Nephron progenitor cell (in vitro differentiated cells): ENCODE measurements around the gene SIAH1.
"Not testable (repeated sequence)": the region's sequence is repeated elsewhere in the genome, so short reads cannot be mapped to it uniquely, and the experiment has no call there.

ENCODE experiments used
- DNase-seq: peaks from one replicate; pipeline ENCODE4 v3.0.0; 2021
- H3K27ac Mint-ChIP-seq: 2 replicates; pipeline ENCODE4 v1.8.0; 2021; ENCODE audit warnings: mild to moderate bottlenecking, moderate library complexity, mixed read lengths
- H3K27me3 Mint-ChIP-seq: 2 replicates; pipeline ENCODE4 v1.8.0; 2021; ENCODE audit warnings: mild to moderate bottlenecking, low read depth, mixed read lengths; ENCODE audit not compliant: poor library complexity
- H3K36me3 Mint-ChIP-seq: 2 replicates; pipeline ENCODE4 v1.8.0; 2021; ENCODE audit warnings: low read depth, mixed read lengths
- H3K4me1 Mint-ChIP-seq: 2 replicates; pipeline ENCODE4 v1.8.0; 2021; ENCODE audit warnings: mixed read lengths
- H3K4me3 Mint-ChIP-seq: 2 replicates; pipeline ENCODE4 v1.8.0; 2021; ENCODE audit warnings: mild to moderate bottlenecking, moderate library complexity, mixed read lengths
- H3K9me3 Mint-ChIP-seq: 2 replicates; pipeline ENCODE4 v1.8.0; 2021; ENCODE audit warnings: mild to moderate bottlenecking, moderate library complexity, mixed read lengths
- TF ChIP-seq, protein P1 (sequence below): fragments of 200-600 bp; sonication (generic); IDR thresholded peaks from 2 replicates; pipeline ENCODE4 v1.5.0; 2021; ENCODE audit warnings: antibody characterized with exemption

Gene SIAH1

GRCh38 chr16:48356633-48357376, 28.4 kb downstream of the SIAH1 start:
- peaks cover 18% of the 10 kb centered on the region for H3K4me1 Mint-ChIP-seq
- peak overlapping the region; percentile 69 for H3K27ac Mint-ChIP-seq
- H3K9me3 Mint-ChIP-seq: no peaks in the 10 kb centered on the region
- DNase-seq: no peak
- no peak overlapping the region for H3K4me3 Mint-ChIP-seq
- H3K36me3 Mint-ChIP-seq: peaks cover 62% of the 10 kb centered on the region
- TF ChIP-seq, protein P1, sequence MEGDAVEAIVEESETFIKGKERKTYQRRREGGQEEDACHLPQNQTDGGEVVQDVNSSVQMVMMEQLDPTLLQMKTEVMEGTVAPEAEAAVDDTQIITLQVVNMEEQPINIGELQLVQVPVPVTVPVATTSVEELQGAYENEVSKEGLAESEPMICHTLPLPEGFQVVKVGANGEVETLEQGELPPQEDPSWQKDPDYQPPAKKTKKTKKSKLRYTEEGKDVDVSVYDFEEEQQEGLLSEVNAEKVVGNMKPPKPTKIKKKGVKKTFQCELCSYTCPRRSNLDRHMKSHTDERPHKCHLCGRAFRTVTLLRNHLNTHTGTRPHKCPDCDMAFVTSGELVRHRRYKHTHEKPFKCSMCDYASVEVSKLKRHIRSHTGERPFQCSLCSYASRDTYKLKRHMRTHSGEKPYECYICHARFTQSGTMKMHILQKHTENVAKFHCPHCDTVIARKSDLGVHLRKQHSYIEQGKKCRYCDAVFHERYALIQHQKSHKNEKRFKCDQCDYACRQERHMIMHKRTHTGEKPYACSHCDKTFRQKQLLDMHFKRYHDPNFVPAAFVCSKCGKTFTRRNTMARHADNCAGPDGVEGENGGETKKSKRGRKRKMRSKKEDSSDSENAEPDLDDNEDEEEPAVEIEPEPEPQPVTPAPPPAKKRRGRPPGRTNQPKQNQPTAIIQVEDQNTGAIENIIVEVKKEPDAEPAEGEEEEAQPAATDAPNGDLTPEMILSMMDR: no peak
- no peaks in the 10 kb centered on the region for H3K27me3 Mint-ChIP-seq

DNA sequence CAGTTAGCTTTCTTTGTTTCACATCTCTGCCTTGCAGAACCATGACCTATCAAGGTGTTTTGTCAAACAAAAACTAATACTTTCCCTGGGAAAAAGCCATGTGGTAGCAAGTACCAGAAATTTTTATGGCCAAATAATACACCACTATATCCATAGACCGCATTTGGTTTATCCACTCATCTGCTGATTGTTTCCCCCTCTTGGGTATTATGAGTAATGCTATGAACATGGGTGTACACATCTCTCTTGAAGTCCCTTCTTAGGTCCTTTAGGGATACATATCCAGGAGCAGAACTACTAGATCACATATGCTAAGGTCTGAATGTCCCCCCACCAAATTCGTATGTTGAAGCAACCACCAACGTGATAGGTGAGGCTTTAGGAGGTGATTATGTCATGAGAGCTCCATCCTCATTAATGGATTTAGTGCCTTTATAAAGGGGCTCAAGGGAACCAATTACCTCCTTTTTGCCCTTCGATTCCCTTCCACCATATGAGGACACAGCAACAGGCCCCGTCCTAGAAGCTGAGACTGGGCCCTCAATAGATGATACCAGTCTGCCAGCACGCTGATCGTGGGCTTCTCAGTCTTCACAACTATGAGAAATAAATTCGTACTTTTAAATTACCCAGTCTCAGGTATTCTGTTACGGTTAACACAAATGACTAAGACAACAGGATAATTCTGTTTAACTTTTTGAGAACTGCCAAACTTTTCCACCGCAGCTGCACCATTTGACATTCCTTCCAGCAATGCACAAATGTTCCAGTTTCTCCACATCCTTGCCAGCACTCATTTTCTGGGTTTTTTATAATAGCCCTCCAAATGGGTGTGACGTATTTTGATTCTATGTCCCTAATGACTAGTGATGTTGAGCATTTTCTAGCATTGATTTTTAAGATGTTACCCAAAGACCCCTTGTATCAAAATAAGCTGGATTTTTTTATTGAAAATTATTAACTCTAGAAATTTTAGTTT, 30.0 kb downstream of the SIAH1 start:
- Mint-ChIP-seq H3K36me3 (peaks cover 62% of the 10 kb centered on the region), H3K27me3 (no peaks in the 10 kb centered on the region), H3K4me3 (no peak overlapping the region), H3K27ac (no peak overlapping the region), H3K9me3 (no peaks in the 10 kb centered on the region), H3K4me1 (peaks cover 3% of the 10 kb centered on the region)
- TF ChIP-seq, protein P1: no peak
- no peak for DNase-seq

- not testable (repeated sequence) for H3K27ac Mint-ChIP-seq, H3K27me3 Mint-ChIP-seq, H3K9me3 Mint-ChIP-seq, H3K4me1 Mint-ChIP-seq, DNase-seq, H3K4me3 Mint-ChIP-seq
- peaks cover 62% of the 10 kb centered on the region for H3K36me3 Mint-ChIP-seq
These were observed 30.8 kb downstream of the SIAH1 start for GRCh38 chr16:48354385-48354784.

DNA sequence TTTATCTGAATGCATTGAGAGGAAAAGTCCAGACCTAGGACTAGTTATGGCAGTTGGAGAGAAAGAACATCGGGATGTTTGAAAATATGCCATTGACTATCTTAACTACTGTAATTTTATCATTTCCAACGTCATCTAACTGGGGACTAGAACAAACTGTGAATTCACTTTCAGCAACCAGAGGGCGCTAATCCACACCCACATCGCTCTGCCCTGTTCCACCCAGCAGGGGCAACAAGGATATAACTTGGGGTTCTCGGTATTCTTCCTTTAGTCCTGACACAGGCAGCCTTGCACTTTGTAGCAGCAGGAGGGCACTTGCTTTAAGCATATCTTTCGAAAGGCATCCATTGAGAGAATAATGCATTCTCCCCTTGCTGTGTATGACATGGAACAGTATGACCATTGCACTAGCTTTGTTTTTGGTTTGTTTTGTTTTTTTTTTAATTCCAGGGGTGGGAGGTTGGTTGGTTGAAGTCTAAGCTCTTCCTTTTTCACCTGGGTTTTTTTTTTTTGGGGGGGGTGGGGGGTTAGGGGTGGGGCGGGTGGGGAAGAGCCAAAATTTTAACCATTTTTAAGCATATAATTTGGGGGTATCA, 31.5 kb downstream of the SIAH1 start:
- DNase-seq: peak; percentile 50
- no peaks in the 10 kb centered on the region for H3K4me1 Mint-ChIP-seq
- TF ChIP-seq, protein P1: peak; percentile 76

GRCh38 chr16:48352648-48353390, 32.4 kb downstream of the SIAH1 start:
- H3K27ac Mint-ChIP-seq: no peak overlapping the region
- no peaks in the 10 kb centered on the region for H3K9me3 Mint-ChIP-seq
- H3K27me3 Mint-ChIP-seq: no peaks in the 10 kb centered on the region
- peaks cover 70% of the 10 kb centered on the region for H3K36me3 Mint-ChIP-seq
- no peaks in the 10 kb centered on the region for H3K4me1 Mint-ChIP-seq
- no peak for DNase-seq
- TF ChIP-seq, protein P1: no peak
- no peak overlapping the region for H3K4me3 Mint-ChIP-seq

More for the DNA sequence above, 31.5 kb downstream of the SIAH1 start:
- H3K27ac Mint-ChIP-seq: peak overlapping the region; percentile 77
- H3K9me3 Mint-ChIP-seq: no peaks in the 10 kb centered on the region
- peaks cover 68% of the 10 kb centered on the region for H3K36me3 Mint-ChIP-seq
- H3K27me3 Mint-ChIP-seq: no peaks in the 10 kb centered on the region
- H3K4me3 Mint-ChIP-seq: no peak overlapping the region
